Skeletal muscle cell (primary cell): ENCODE measurements around the gene APLN.

Experiments used
- DNase-seq: peaks from one replicate; pipeline ENCODE4 v3.0.0-alpha.2; 2010; ENCODE audit warnings: low read depth
- H3K4me3 ChIP-seq: 2 replicates; pipeline ENCODE4 v1.5.1; 2011; ENCODE audit warnings: low read depth, mild to moderate bottlenecking, control low read depth, low read length, moderate library complexity

APLN gene

GRCh38 chrX:129613596-129613995 is 41.2 kb downstream of the APLN start:
- H3K4me3 ChIP-seq, result no peak overlapping the region
- DNase-seq, result no peak

- no peak for DNase-seq
- no peak overlapping the region for H3K4me3 ChIP-seq
Measured at GRCh38 chrX:129612396-129612795, 42.4 kb downstream of the APLN start.

DNA sequence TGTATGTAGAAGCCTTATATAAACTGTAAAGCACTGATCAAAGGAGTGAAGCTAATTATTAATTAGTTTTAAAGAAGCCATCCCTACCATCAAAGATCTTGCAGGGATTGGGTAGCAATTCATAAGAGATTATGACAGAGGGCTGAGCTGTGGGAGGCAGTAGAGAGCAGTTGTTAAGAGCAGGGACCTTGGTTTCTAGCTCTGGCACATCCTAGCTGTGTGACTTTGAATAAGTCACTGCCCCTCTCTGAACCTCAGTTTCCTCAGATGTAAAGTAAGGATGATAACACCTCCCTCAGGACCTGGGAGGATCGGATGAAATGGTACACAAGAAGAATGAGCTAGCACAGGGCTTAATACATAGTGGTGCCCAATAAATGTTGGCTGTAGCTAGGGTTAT is 45.4 kb downstream of the APLN start:
- H3K4me3 ChIP-seq, result no peak overlapping the region
- no peak for DNase-seq

DNA sequence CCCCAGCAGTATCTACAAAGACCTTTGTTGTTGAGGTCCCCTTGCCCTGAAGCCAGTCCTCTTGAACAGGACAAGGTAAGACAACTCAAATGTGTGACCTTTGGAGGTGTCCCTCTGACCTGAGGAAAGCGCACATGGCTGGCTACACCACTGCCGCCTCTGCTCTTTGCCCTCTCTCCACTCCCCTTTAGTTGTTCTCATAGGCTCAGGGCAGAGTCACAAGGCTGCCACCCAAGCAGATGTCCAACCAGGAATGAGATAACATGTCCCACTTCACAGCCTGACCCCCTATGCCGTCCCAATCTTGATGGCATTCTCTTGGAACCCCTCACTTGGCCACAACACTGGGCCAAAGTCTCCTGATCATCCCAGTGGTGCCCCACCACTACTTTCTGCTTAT is 46.3 kb downstream of the APLN start:
- no peak overlapping the region for H3K4me3 ChIP-seq
- no peak for DNase-seq

DNA sequence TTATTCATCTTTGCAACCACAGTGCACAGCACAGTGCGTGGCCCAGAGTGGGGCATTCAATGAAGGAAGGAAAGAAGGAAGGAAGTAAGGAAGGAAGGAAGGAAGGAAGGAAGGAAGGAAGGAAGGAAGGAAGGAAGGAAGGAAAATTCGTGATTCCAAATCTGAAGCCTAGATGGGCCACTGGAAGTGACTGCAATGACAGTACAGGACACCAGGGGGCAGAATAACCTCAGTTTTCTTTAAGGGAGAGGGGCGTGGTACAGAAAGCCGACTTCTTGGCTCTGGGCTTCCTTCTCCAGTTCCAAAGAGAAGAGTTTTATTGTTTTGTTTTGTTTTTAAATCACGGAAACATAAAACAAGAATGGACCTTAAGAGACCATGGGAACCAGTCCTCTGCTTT is 47.8 kb downstream of the APLN start:
- no peak overlapping the region for H3K4me3 ChIP-seq
- DNase-seq, result no peak

GRCh38 chrX:129600981-129601424 is 53.8 kb downstream of the APLN start:
- H3K4me3 ChIP-seq, result no peak overlapping the region
- DNase-seq, result no peak

DNA sequence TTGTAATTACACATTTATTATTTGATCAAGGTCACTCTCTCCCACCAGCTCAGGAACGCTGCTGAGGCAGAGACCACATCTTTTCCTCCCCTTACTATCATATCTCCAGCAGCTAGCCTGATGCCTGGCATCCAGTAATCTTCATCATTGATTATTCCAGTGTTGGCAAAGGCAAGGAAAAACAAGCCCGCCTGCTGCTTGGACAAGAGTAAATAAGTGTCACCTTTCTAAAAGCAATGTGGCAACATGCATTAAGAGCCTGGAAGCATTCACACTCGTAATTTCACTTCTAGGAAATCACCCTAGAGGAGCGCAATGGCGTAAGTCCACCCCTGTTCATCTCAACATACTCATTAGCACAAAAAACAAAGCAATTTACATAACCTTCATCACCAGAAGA is 54.8 kb downstream of the APLN start:
- H3K4me3 ChIP-seq, result no peak overlapping the region
- no peak for DNase-seq

DNA sequence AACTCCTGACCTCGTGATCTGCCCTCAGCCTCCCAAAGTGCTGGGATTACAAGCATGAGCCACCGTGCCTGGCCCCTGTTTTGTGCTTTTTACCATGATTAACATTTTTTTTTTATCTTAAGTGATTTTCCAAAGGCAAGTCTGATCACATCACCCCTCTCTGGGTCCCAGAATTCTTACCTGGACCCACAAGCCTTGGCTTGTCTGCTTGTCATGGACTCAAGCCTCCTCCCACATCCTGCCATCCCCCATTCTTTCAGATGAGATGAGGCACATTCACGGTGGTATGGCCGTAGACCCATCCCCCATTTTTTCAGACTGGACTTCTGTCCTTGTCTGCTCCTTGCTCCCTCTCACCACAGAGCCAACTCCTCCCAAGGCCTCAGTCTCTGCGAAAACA is 55.3 kb downstream of the APLN start:
- no peak for DNase-seq
- no peak overlapping the region for H3K4me3 ChIP-seq

GRCh38 chrX:129597905-129598304 is 56.9 kb downstream of the APLN start:
- no peak for DNase-seq
- no peak overlapping the region for H3K4me3 ChIP-seq

DNA sequence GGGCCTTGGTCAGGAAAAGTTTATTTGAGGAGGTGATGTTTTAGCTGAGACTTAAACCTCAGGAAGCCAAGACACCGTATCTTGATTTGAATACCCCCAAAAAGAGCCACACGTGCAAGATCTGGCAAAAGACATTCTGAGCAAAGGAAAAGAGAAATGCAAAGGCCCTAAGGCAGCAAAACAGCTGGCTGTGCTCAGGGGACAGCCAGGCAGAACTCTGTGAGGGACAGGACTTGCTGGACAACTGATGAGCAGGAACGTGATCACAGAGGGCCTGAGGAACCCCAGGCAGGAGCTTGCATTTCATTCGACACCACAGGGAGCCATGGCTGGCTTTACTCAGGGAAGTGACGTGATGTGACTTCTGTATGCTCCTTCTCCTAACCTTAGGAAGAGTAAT is 58.7 kb downstream of the APLN start:
- no peak for DNase-seq
- no peak overlapping the region for H3K4me3 ChIP-seq
